GM18909 (cell line): ENCODE measurements around the gene PCDHGA12.
"Not testable (repeated sequence)": the region's sequence is repeated elsewhere in the genome, so short reads cannot be mapped to it uniquely, and the experiment has no call there.

ENCODE experiments used
- ATAC-seq: cut with Tn5 transposase; IDR thresholded peaks from one replicate; pipeline ENCODE4 v1.9.1; 2021; ENCODE audit warnings: mild to moderate bottlenecking; ENCODE audit not compliant: unreplicated experiment, poor library complexity

The PCDHGA12 gene

GRCh38 chr5:141430332-141431113 lies at the start of gene PCDHGA12:
PCDHGA12 (plus strand) TSS chr5:141430507; CDS start chr5:141430760, 253 bp downstream.
- peak; percentile 81 for ATAC-seq

- ATAC-seq, result no peak
Observed at GRCh38 chr5:141382469-141383294, 47.6 kb upstream of the PCDHGA12 start, which contains the start of gene PCDHGA7. PCDHGA7 (plus strand) TSS chr5:141382742; CDS start chr5:141382900, 158 bp downstream.

GRCh38 chr5:141383345-141383744 lies 47.0 kb upstream of the PCDHGA12 start:
- ATAC-seq, result no peak

GRCh38 chr5:141384471-141385267 lies 45.6 kb upstream of the PCDHGA12 start:
- no peak for ATAC-seq

- not testable (repeated sequence) for ATAC-seq
Observed at GRCh38 chr5:141387557-141388311, 42.6 kb upstream of the PCDHGA12 start, which contains the start of gene PCDHGB4. PCDHGB4 (plus strand) TSS chr5:141387698; CDS start chr5:141387885, 187 bp downstream.

- ATAC-seq, result no peak
Observed at GRCh38 chr5:141388661-141389060, 41.6 kb upstream of the PCDHGA12 start.

GRCh38 chr5:141389153-141390042 lies 40.9 kb upstream of the PCDHGA12 start:
- no peak for ATAC-seq

- ATAC-seq, result no peak
Observed at GRCh38 chr5:141392429-141393198, 37.7 kb upstream of the PCDHGA12 start, which contains the start of gene PCDHGA8. PCDHGA8 (plus strand) TSS chr5:141392633; CDS start chr5:141392814, 181 bp downstream.

- no peak for ATAC-seq
Observed at GRCh38 chr5:141393267-141393666, 37.0 kb upstream of the PCDHGA12 start.

GRCh38 chr5:141394401-141395187 lies 35.7 kb upstream of the PCDHGA12 start:
- not testable (repeated sequence) for ATAC-seq

GRCh38 chr5:141397756-141398551 lies 32.4 kb upstream of the PCDHGA12 start, which contains the start of gene PCDHGB5:
PCDHGB5 (plus strand) TSS chr5:141397947; CDS start chr5:141398128, 181 bp downstream.
- ATAC-seq, result peak; percentile 85

- ATAC-seq, result no peak
Observed at GRCh38 chr5:141398608-141399007, 31.7 kb upstream of the PCDHGA12 start.

- no peak for ATAC-seq
Observed at GRCh38 chr5:141399555-141400258, 30.6 kb upstream of the PCDHGA12 start.

- ATAC-seq, result no peak
Observed at GRCh38 chr5:141402553-141403243, 27.6 kb upstream of the PCDHGA12 start, which contains the start of gene PCDHGA9. PCDHGA9 (plus strand) TSS chr5:141402778; CDS start chr5:141402953, 175 bp downstream.

GRCh38 chr5:141403387-141403786 lies 26.9 kb upstream of the PCDHGA12 start:
- ATAC-seq, result no peak
